K562 (cell line): ENCODE measurements around the gene COL6A1. TPM values are rescaled to one million over a fixed set of nuclear protein-coding genes. Genes with fewer than 3 reads are reported as not detected.

ENCODE experiments used
- ATAC-seq: fragments of 200-7000 bp; cut with Tn5 transposase; 3 replicates; pipeline ENCODE4 v1.9.1; 2020; ENCODE audit warnings: moderate library complexity
- BruUV-seq: library from RNA; stranded (reverse); fragments of 400-500 nt; replicated peaks from 2 replicates; lab custom pipeline; 2021; lab: Mats Ljungman, UMichigan
- CTCF ChIA-PET: fragments of 300-600 bp; formaldehyde crosslinking; extraction: SDS; loops from one replicate; lab custom pipeline; 2021; ENCODE audit warnings: low intra/inter-chr PET ratio; lab: Yijun Ruan, JAX
- POLR2A ChIA-PET: fragments of 300-600, 350-650 bp; sonication (Branson Sonifier 250); formaldehyde crosslinking; extraction: SDS; loops from one replicate; lab custom pipeline; 2021; ENCODE audit warnings: antibody characterized with exemption, inconsistent platforms; lab: Yijun Ruan, JAX
- DNase-seq, 4 experiments: peaks; one replicate each; pipeline versions ENCODE4 v3.0.0 to v3.0.0-alpha.2; 2011 to 2018; ENCODE audit warnings: low spot score in 3 of 4, mixed read lengths in 3 of 4; ENCODE audit errors: extremely low read depth in 1 of 4
- FAIRE-seq: peaks from 2 replicates; lab custom pipeline; 2011; peaks lifted over from hg19 to GRCh38; lab: Jason Lieb, UNC
- H2AFZ ChIP-seq: 2 replicates; pipeline ENCODE4 v1.6.0; 2011; ENCODE audit warnings: low read depth, low read length, control low read depth, inconsistent platforms
- H3K27ac ChIP-seq: fragments of 200-600 bp; 3 replicates; pipeline ENCODE4 v1.8.0; 2011; ENCODE audit warnings: low read depth, mild to moderate bottlenecking, control low read depth, inconsistent platforms, low read length, moderate library complexity, mixed read lengths; ENCODE audit errors: extremely low read depth
- H3K27me3 ChIP-seq, 2 experiments: fragments of 300-600 bp in 1 of 2; 2 replicates in 1 of 2; 3 replicates in 1 of 2; pipeline versions ENCODE4 v1.6.0 to v1.8.0; 2011; ENCODE audit warnings: inconsistent platforms in 2 of 2, low read length in 2 of 2, mild to moderate bottlenecking in 1 of 2, mixed read lengths in 1 of 2, moderate library complexity in 1 of 2; ENCODE audit not compliant: control insufficient read depth in 2 of 2, insufficient read depth in 2 of 2
- H3K36me3 ChIP-seq: fragments of 300-600 bp; 3 replicates; pipeline ENCODE4 v1.8.0; 2011; ENCODE audit warnings: mild to moderate bottlenecking, low read length, inconsistent platforms; ENCODE audit not compliant: control insufficient read depth, insufficient read depth
- H3K4me1 ChIP-seq, 2 experiments: fragments of 200-600 bp in 1 of 2; replicated peaks in 1 of 2; 2 replicates in 1 of 2; 3 replicates in 1 of 2; pipeline versions ENCODE4 v1.5.1 to v1.8.0; 2011; ENCODE audit warnings: inconsistent platforms in 2 of 2, low read length in 2 of 2, mild to moderate bottlenecking in 1 of 2, mixed read lengths in 1 of 2, moderate library complexity in 1 of 2; ENCODE audit not compliant: control insufficient read depth in 2 of 2, insufficient read depth in 2 of 2
- H3K4me2 ChIP-seq: 2 replicates; pipeline ENCODE4 v1.6.1; 2011; ENCODE audit warnings: low read length, control low read depth, inconsistent platforms, mixed read lengths; ENCODE audit not compliant: insufficient read depth
- H3K4me3 ChIP-seq: fragments of 200-600 bp; sonication (generic), shearing (Covaris generic); 2 replicates; pipeline ENCODE4 v1.5.1; 2016; ENCODE audit warnings: control low read depth, inconsistent platforms
- H3K79me2 ChIP-seq: fragments of 200-600 bp; 3 replicates; pipeline ENCODE4 v1.8.0; 2011; ENCODE audit warnings: low read length, inconsistent platforms; ENCODE audit not compliant: control insufficient read depth, insufficient read depth
- H3K9ac ChIP-seq, 2 experiments: 2 replicates each; pipeline versions ENCODE4 v1.6.0 to v1.6.1; 2011; ENCODE audit warnings: low read depth in 2 of 2, low read length in 2 of 2, control low read depth in 1 of 2, inconsistent platforms in 1 of 2, mild to moderate bottlenecking in 1 of 2, mixed read lengths in 1 of 2; ENCODE audit not compliant: insufficient read depth in 1 of 2
- H3K9me1 ChIP-seq: one replicate; pipeline ENCODE4 v1.6.0; 2011; ENCODE audit warnings: inconsistent platforms, mild to moderate bottlenecking, low read length, moderate library complexity; ENCODE audit not compliant: control insufficient read depth, insufficient read depth
- H3K9me3 ChIP-seq: replicated peaks from 2 replicates; pipeline ENCODE4 v1.5.1; 2011; ENCODE audit warnings: low read depth, low read length, inconsistent platforms; ENCODE audit not compliant: control insufficient read depth, insufficient read depth
- H4K20me1 ChIP-seq: replicated peaks from 2 replicates; pipeline ENCODE4 v1.6.1; 2011; ENCODE audit warnings: low read length, inconsistent platforms, mixed read lengths; ENCODE audit not compliant: control insufficient read depth, insufficient read depth
- ADNP ChIP-seq: fragments of 200-800 bp; sonication (Bioruptor generic); IDR thresholded peaks from 2 replicates; pipeline ENCODE4 v1.6.1; 2016; ENCODE audit warnings: missing genetic modification characterization, missing compliant biosample characterization
- ATF1 ChIP-seq, 2 experiments: fragments of 450-650 bp in 1 of 2; IDR thresholded peaks; 2 replicates each; pipeline ENCODE4 v1.6.1; 2016; ENCODE audit warnings: missing compliant biosample characterization in 1 of 2, missing genetic modification characterization in 1 of 2
- PYGO2 ChIP-seq: fragments of 450-650 bp; IDR thresholded peaks from 2 replicates; pipeline ENCODE4 v1.6.1; 2016; ENCODE audit warnings: mild to moderate bottlenecking, missing genetic modification characterization, moderate library complexity, missing compliant biosample characterization
- ZNF133 ChIP-seq: fragments of 250-450 bp; sonication (Bioruptor Pico); IDR thresholded peaks from 2 replicates; pipeline ENCODE4 v1.4.0; 2020; ENCODE audit warnings: mild to moderate bottlenecking
- ZNF140 ChIP-seq: fragments of 250-450 bp; sonication (Bioruptor Pico); IDR thresholded peaks from 2 replicates; pipeline ENCODE4 v1.8.0; 2021; ENCODE audit warnings: moderate library complexity, mild to moderate bottlenecking, inconsistent platforms
- WGBS: fragments of 100-300 bp; shearing (Covaris generic); methylation state at CpG from one replicate; pipeline ENCODE4 v1.1.6; 2016; ENCODE audit warnings: low coverage, mixed read lengths; ENCODE audit not compliant: insufficient coverage; ENCODE audit errors: missing lambda C conversion rate; 5-methylcytosine and 5-hydroxymethylcytosine counted together
- in situ Hi-C: fragments of 300-500 bp; cut with MboI; formaldehyde crosslinking; loops from 4 replicates; pipeline ENCODE4 v1.15.0; 2018; ENCODE audit warnings: inconsistent platforms, mixed read lengths
- intact Hi-C: fragments of 100-400 bp; cut with micrococcal nuclease; formaldehyde crosslinking; loops from 2 replicates; pipeline ENCODE4 v1.14.2; 2022
- polyA plus RNA-seq, 8 experiments: library from polyadenylated mRNA; depleted of rRNA in 4 of 8; stranded (reverse) in 5 of 8; unstranded in 3 of 8; fragments of >200 nt; fragmentation: Nextera tagmentation in 2 of 8; fragmentation: Illumina TruSeq in 1 of 8; extraction: Ambion mirVana in 2 of 8; extraction: Trizol in 1 of 8; gene quantifications; 2 replicates each; pipeline versions ENCODE4 v1.2.1 to v1.2.3, GENCODE V29; 2011 to 2014; ENCODE audit warnings: inconsistent platforms in 1 of 8, missing spikeins in 1 of 8
- total RNA-seq, 7 experiments: library from RNA; depleted of rRNA in 6 of 7; stranded (reverse); fragments of >200 nt in 6 of 7; fragmentation: Illumina TruSeq in 2 of 7; extraction: Trizol in 2 of 7; gene quantifications; 2 replicates each; pipeline versions ENCODE4 v1.2.1 to v1.2.3, GENCODE V29; 2011 to 2021; ENCODE audit warnings: low replicate concordance in 1 of 7
- TF ChIP-seq, protein P1 (sequence below): fragments of 450-650 bp; IDR thresholded peaks from 2 replicates; pipeline ENCODE4 v1.6.1; 2016; ENCODE audit warnings: antibody characterized with exemption
- TF ChIP-seq, protein P2 (sequence below), 2 experiments: IDR thresholded peaks; 2 replicates each; pipeline ENCODE4 v1.6.1; 2012; ENCODE audit warnings: improper control_type of control experiment in 2 of 2, low read depth in 2 of 2, low read length in 2 of 2, borderline replicate concordance in 1 of 2
- TF ChIP-seq, protein P3 (sequence below): sonication (generic); formaldehyde crosslinking; IDR thresholded peaks from 2 replicates; pipeline ENCODE4 v1.8.0; 2022; ENCODE audit warnings: mild to moderate bottlenecking, missing genetic modification reagents

The COL6A1 gene
- total and polyA plus RNA-seq, 9 of the 15 experiments (the other 6 are each of a cell fraction or from before 2014, with no cell fraction given): 0.07 to 1.3 (median 0.14) TPM; not detected in 3

DNA sequence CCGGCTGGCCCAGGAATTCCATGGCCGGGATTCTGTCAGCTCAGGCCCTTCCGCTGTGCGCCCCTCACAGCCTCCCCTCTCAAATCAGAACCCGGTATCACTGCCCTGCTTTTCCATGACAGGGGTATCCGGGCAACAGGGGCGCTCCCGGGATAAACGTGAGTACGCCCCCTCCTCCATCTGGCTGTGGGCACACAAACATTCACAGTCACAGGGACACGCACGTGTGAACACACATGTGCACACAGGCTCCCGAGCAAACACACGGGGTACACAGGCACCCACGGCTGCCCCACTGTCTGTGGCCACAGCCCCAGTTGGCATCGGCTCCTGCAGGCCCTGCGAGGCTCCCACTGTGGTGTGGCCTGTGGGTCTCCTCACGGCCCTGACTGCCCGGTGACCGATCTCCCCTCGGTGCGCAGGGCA lies 16.7 kb downstream of the COL6A1 start:
- H4K20me1 ChIP-seq: peaks cover 11% of the 10 kb centered on the region
- H3K9ac ChIP-seq: no peak overlapping the region
- FAIRE-seq (no peak), ATAC-seq (no peak), DNase-seq (no peak)
- H3K4me1 ChIP-seq: peaks cover 0 to 71% of the 10 kb centered on the region in 2 experiments; a peak in 2 of 5 replicates
- no peak overlapping the region for H3K4me2 ChIP-seq
- WGBS: 4% methylated on average over 22 of the region's 22 CpGs
- no peaks in the 10 kb centered on the region for H3K9me3 ChIP-seq
- no peaks in the 10 kb centered on the region for H3K9me1 ChIP-seq
- no peak overlapping the region for H3K27ac ChIP-seq
- intact Hi-C loops: no loop called here
- H3K4me3 ChIP-seq: no peak overlapping the region
- ChIA-PET POLR2A (interaction anchor here (1.6 kb wide), 1 partner anchor 115 kb away, joined by 3 read pairs; no protein-coding TSS in a partner anchor), CTCF (no interaction called here)
- no TSS peak for BruUV-seq
- peaks cover 32 to 80% of the 10 kb centered on the region in 2 experiments for H3K27me3 ChIP-seq
- in situ Hi-C loops: no loop called here
- no peaks in the 10 kb centered on the region for H3K79me2 ChIP-seq
- TF ChIP-seq, protein P1, sequence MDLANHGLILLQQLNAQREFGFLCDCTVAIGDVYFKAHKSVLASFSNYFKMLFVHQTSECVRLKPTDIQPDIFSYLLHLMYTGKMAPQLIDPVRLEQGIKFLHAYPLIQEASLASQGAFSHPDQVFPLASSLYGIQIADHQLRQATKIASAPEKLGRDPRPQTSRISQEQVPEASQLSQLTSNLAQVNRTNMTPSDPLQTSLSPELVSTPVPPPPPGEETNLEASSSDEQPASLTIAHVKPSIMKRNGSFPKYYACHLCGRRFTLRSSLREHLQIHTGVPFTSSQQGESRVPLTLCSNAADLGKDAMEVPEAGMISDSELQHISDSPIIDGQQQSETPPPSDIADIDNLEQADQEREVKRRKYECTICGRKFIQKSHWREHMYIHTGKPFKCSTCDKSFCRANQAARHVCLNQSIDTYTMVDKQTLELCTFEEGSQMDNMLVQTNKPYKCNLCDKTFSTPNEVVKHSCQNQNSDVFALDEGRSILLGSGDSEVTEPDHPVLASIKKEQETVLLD: no peak
- H2AFZ ChIP-seq: no peak overlapping the region
- H3K36me3 ChIP-seq: no peaks in the 10 kb centered on the region

DNA sequence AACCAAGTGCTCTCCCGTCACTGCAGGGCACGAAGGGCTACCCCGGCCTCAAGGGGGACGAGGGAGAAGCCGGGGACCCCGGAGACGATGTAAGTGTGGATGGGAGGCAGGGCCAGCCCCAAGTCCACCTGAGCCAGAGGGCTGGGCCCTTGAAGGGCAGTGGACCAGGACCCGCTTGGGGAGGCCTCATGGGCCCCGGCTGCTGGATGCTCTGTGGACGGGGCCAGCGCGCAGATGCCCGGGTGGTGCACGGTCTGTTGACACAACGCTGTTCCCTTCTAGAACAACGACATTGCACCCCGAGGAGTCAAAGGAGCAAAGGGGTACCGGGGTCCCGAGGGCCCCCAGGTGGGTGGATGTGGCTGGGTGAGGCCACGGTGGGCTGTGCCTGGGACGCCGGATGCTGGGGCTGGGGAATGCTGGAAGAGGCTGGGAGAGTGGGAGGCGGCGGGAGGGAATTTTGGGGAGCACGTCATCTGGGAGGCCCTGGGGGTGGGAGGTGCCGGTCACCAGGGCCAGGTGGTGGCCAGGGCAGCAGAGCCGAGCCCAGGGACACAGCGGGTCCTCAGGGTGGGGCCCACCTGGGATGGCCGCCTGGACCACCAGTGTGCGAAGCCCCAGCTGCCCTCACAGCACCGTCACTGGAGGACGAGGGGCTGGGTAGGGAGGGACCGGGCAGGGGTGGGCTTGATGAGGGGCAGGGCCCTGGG lies 17.5 kb downstream of the COL6A1 start:
- WGBS: 13% methylated on average over 33 of the region's 33 CpGs
- Histone ChIP-seq H3K9me1 (no peaks in the 10 kb centered on the region), H3K27me3 (peaks cover 25 to 80% of the 10 kb centered on the region in 2 experiments), H3K27ac (no peak overlapping the region), H3K36me3 (no peaks in the 10 kb centered on the region), H3K4me2 (no peak overlapping the region), H4K20me1 (peaks cover 11% of the 10 kb centered on the region), H3K9me3 (no peaks in the 10 kb centered on the region), H3K9ac (no peak overlapping the region; a peak in 1 of 4 replicates), H3K4me1 (peaks cover 0 to 69% of the 10 kb centered on the region in 2 experiments; a peak in 2 of 5 replicates), H2AFZ (no peak overlapping the region), H3K4me3 (no peak overlapping the region), H3K79me2 (no peaks in the 10 kb centered on the region)
- FAIRE-seq (no peak), DNase-seq (no peak), ATAC-seq (no peak)
- BruUV-seq: no TSS peak
- ChIA-PET CTCF (no interaction called here), POLR2A (no interaction called here)
- in situ Hi-C loops (no loop called here), intact Hi-C loops (no loop called here)
- TF ChIP-seq ZNF140 (CRISPR knock-in tag) (no peak), ZNF133 (CRISPR knock-in tag) (no peak), PYGO2 (tag) (no peak), ADNP (tag) (no peak), ATF1 (CRISPR knock-in tag; IDR thresholded peaks at IDR 0.05) (no peak), ATF1 (tag; IDR thresholded peaks at IDR 0.05) (no peak)
- TF ChIP-seq, protein P2, sequence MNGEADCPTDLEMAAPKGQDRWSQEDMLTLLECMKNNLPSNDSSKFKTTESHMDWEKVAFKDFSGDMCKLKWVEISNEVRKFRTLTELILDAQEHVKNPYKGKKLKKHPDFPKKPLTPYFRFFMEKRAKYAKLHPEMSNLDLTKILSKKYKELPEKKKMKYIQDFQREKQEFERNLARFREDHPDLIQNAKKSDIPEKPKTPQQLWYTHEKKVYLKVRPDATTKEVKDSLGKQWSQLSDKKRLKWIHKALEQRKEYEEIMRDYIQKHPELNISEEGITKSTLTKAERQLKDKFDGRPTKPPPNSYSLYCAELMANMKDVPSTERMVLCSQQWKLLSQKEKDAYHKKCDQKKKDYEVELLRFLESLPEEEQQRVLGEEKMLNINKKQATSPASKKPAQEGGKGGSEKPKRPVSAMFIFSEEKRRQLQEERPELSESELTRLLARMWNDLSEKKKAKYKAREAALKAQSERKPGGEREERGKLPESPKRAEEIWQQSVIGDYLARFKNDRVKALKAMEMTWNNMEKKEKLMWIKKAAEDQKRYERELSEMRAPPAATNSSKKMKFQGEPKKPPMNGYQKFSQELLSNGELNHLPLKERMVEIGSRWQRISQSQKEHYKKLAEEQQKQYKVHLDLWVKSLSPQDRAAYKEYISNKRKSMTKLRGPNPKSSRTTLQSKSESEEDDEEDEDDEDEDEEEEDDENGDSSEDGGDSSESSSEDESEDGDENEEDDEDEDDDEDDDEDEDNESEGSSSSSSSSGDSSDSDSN (IDR thresholded peaks at IDR 0.05; ENCODE audit: borderline replicate concordance in 1 of 2, low read depth in 2 of 2, low read length in 2 of 2): 0 out of 4 replicates have a peak, but pooled peaks of 1 of the 2 experiments have one; percentile 26
- TF ChIP-seq, protein P3, sequence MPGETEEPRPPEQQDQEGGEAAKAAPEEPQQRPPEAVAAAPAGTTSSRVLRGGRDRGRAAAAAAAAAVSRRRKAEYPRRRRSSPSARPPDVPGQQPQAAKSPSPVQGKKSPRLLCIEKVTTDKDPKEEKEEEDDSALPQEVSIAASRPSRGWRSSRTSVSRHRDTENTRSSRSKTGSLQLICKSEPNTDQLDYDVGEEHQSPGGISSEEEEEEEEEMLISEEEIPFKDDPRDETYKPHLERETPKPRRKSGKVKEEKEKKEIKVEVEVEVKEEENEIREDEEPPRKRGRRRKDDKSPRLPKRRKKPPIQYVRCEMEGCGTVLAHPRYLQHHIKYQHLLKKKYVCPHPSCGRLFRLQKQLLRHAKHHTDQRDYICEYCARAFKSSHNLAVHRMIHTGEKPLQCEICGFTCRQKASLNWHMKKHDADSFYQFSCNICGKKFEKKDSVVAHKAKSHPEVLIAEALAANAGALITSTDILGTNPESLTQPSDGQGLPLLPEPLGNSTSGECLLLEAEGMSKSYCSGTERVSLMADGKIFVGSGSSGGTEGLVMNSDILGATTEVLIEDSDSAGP (CRISPR knock-in tag): no peak
